Fibroblast of skin of left quadriceps (primary cell): Measurements from ENCODE around the gene CCDC85A.
"Not testable (repeated sequence)": the region's sequence is repeated elsewhere in the genome, so short reads cannot be mapped to it uniquely, and the experiment has no call there.

Experiments used
- DNase-seq, 2 experiments: peaks; one replicate each; pipeline ENCODE4 v3.0.0-alpha.2; 2013; ENCODE audit warnings: low read depth in 2 of 2

The CCDC85A gene

GRCh38 chr2:56183643-56184499 is at the start of gene CCDC85A:
TSS of gene CCDC85A (plus strand) at chr2:56183990. CDS start at chr2:56184625, 635 bp downstream.
- DNase-seq, result no peak

GRCh38 chr2:56134861-56135260 is 48.9 kb upstream of the CCDC85A start:
- DNase-seq, result no peak

- DNase-seq, result not testable (repeated sequence)
Observed at GRCh38 chr2:56142497-56143061, 41.2 kb upstream of the CCDC85A start.

- DNase-seq, result no peak
Observed at GRCh38 chr2:56147907-56148306, 35.9 kb upstream of the CCDC85A start.

- DNase-seq, result no peak
Observed at GRCh38 chr2:56148825-56149224, 35.0 kb upstream of the CCDC85A start.

- DNase-seq, result no peak
Observed at GRCh38 chr2:56151841-56152240, 31.9 kb upstream of the CCDC85A start.

GRCh38 chr2:56155188-56155587 is 28.6 kb upstream of the CCDC85A start:
- no peak for DNase-seq

- DNase-seq, result not testable (repeated sequence)
Observed at GRCh38 chr2:56159875-56160274, 23.9 kb upstream of the CCDC85A start.

GRCh38 chr2:56167616-56168562 is 15.9 kb upstream of the CCDC85A start:
- DNase-seq, result no peak

- no peak for DNase-seq
Observed at GRCh38 chr2:56169521-56169920, 14.3 kb upstream of the CCDC85A start.

- no peak for DNase-seq
Observed at GRCh38 chr2:56170504-56170903, 13.3 kb upstream of the CCDC85A start.

- DNase-seq, result no peak
Observed at GRCh38 chr2:56170988-56171387, 12.8 kb upstream of the CCDC85A start.

GRCh38 chr2:56175779-56176178 is 8.0 kb upstream of the CCDC85A start:
- DNase-seq, result no peak

GRCh38 chr2:56177420-56178220 is 6.2 kb upstream of the CCDC85A start:
- DNase-seq, result no peak

GRCh38 chr2:56179931-56180330 is 3.9 kb upstream of the CCDC85A start:
- DNase-seq, result no peak

GRCh38 chr2:56182420-56182819 is 1.4 kb upstream of the CCDC85A start:
- no peak for DNase-seq

GRCh38 chr2:56184500-56185011 is 766 bp downstream of the CCDC85A start:
- no peak for DNase-seq

- no peak for DNase-seq
Observed at GRCh38 chr2:56185101-56185581, 1.4 kb downstream of the CCDC85A start.

GRCh38 chr2:56185582-56186046 is 1.8 kb downstream of the CCDC85A start:
- DNase-seq, result no peak

- DNase-seq, result no peak
Observed at GRCh38 chr2:56191617-56192016, 7.8 kb downstream of the CCDC85A start.
